Mucosa of descending colon (tissue), 3 donors: ENCODE results near the gene GDE1. TPM values are rescaled to one million over a fixed set of nuclear protein-coding genes. Genes with fewer than 3 reads are reported as not detected.
"Not testable (repeated sequence)": the region's sequence is repeated elsewhere in the genome, so short reads cannot be mapped to it uniquely, and the experiment has no call there.

ENCODE experiments used
- ATAC-seq: fragments of 200-7000 bp; cut with Tn5 transposase; one replicate; pipeline ENCODE4 v1.9.1; 2020; ENCODE audit warnings: mild to moderate bottlenecking, moderate library complexity
- DNase-seq, 3 donors: peaks; one replicate each; pipeline ENCODE4 v3.0.0-alpha.2; 2020
- H3K36me3 ChIP-seq: fragments of 200-600 bp; one replicate; pipeline ENCODE4 v1.8.0; 2021; ENCODE audit warnings: low read depth, mild to moderate bottlenecking
- H3K4me1 ChIP-seq: fragments of 200-600 bp; one replicate; pipeline ENCODE4 v1.8.0; 2021; ENCODE audit warnings: low read depth, mild to moderate bottlenecking
- H3K4me3 ChIP-seq: fragments of 200-600 bp; one replicate; pipeline ENCODE4 v1.8.0; 2021; ENCODE audit warnings: mild to moderate bottlenecking
- H3K9me3 ChIP-seq: fragments of 200-600 bp; one replicate; pipeline ENCODE4 v1.8.0; 2021; ENCODE audit warnings: mild to moderate bottlenecking
- intact Hi-C, 2 donors: fragments of 100-400 bp; cut with DNase I in 1 of 2; cut with micrococcal nuclease in 1 of 2; formaldehyde crosslinking; loops; one replicate each; pipeline versions ENCODE4 v1.11.0 to v1.11.1; 2022; cut with DNase I, micrococcal nuclease
- total RNA-seq, 3 donors: library from RNA; stranded (reverse); fragmentation: NEBNext Ultra II Directional in 2 of 3; extraction: Animal tissue kit (Norgen Biotek cat#: 25700) in 2 of 3; gene quantifications; one replicate each; pipeline versions ENCODE4 v1.2.1 to v1.2.4, GENCODE V29; 2021 to 2023
- TF ChIP-seq, protein P1 (sequence below): fragments of 200-600 bp; IDR thresholded peaks from one replicate; pipeline ENCODE4 v1.8.0; 2022; ENCODE audit warnings: antibody characterized with exemption, mild to moderate bottlenecking
- donor health status: DM: no; HTN: no; CAD: no; lungs with moderate emphysema.
- donor health status: DM: no; HTN: no; CAD: no.
- donor health status: DM: no; HTN: yes; CAD: no.

Gene GDE1
- total RNA-seq, 3 donors from 2014 or later, result 90.5 to 125 (median 106) TPM

DNA sequence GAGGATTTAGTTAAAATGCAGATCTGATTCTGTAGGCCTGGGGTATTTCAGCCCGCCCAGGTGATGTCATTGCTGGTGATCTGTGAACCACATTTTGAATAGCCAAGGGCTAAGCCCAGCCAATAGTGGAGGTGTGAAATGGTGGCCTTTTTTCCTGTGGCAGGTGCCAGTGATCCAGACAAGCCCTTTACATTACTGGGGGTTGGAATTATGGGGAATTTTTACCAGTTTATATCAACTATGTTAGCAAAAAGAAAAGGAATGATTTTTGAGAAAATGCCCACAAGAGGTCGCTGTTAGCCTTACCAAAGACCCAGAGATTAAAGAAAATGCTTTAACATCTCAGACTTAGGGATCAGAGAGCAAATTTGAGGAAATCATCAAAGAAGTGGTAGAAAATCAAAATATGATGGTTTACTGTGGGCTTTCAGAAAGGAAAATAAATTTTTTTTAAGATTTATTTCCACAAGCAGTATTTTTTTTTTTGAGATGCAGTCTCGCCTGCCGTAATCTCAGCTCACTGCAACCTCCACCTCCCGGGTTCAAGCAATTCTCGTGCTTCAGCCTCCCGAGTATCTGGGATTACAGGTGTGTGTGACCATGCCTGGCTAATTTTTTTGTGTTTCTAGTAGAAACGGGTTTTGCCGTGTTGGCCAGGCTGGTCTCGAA, 37.5 kb upstream of the GDE1 start:
- Histone ChIP-seq H3K4me1 (peaks cover 11% of the 10 kb centered on the region), H3K9me3 (no peaks in the 10 kb centered on the region), H3K4me3 (no peak overlapping the region), H3K36me3 (no peaks in the 10 kb centered on the region)
- DNase-seq (peak in 1 of 3 donors; percentile 66), ATAC-seq (no peak)
- intact Hi-C loops, result loop anchor here (5.0 kb wide), 1 partner anchor 328 kb away; no protein-coding TSS in a partner anchor
- TF ChIP-seq, protein P1, sequence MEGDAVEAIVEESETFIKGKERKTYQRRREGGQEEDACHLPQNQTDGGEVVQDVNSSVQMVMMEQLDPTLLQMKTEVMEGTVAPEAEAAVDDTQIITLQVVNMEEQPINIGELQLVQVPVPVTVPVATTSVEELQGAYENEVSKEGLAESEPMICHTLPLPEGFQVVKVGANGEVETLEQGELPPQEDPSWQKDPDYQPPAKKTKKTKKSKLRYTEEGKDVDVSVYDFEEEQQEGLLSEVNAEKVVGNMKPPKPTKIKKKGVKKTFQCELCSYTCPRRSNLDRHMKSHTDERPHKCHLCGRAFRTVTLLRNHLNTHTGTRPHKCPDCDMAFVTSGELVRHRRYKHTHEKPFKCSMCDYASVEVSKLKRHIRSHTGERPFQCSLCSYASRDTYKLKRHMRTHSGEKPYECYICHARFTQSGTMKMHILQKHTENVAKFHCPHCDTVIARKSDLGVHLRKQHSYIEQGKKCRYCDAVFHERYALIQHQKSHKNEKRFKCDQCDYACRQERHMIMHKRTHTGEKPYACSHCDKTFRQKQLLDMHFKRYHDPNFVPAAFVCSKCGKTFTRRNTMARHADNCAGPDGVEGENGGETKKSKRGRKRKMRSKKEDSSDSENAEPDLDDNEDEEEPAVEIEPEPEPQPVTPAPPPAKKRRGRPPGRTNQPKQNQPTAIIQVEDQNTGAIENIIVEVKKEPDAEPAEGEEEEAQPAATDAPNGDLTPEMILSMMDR, result peak; percentile 15

DNA sequence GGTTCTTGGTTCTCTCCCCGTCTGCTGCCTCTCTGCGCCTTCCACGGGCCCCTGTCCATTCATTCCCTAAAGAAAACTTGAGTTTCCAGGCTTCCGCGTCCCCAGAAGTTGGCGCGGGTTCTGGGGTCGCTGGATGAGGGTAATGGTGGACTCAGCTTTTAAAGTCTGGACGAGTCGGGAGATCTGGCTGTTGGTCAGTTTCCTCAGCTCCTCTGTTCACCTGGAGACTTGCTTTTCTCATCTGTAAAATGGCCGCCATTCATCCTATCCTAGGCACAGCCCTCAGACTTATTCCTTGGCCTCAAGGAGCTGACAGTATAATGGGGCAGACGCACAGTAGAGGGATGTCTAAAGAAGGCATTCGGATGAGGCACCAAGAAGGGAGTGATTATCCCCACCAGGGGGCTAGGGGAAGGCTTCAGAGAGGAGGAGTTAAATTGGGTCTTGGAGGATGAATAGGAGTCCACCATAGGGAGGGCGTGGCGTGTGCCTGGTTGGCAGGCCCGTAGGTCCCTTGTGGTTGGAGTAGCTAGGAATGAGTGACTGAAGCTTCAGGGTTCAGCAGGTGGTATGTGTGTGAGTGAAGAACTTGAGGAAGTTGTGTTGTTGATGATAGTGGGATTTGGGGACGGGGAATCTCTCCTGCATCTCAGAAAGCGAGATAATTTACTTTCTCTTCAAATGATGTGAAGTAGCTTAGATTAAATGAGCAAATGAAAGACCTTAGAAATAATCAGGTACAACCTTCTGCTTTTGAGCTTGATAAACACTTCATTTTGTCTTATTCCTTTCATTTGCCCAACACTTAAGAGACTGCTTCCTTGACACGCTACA, 34.3 kb upstream of the GDE1 start:
- peak overlapping the region; percentile 65 for H3K4me3 ChIP-seq
- H3K36me3 ChIP-seq, result no peaks in the 10 kb centered on the region
- peaks cover 11% of the 10 kb centered on the region for H3K4me1 ChIP-seq
- H3K9me3 ChIP-seq, result no peaks in the 10 kb centered on the region
- no peak for DNase-seq
- intact Hi-C loops, result loop anchor here (5.0 kb wide), 1 partner anchor 331 kb away; no protein-coding TSS in a partner anchor
- no peak for ATAC-seq
- TF ChIP-seq, protein P1, result no peak

DNA sequence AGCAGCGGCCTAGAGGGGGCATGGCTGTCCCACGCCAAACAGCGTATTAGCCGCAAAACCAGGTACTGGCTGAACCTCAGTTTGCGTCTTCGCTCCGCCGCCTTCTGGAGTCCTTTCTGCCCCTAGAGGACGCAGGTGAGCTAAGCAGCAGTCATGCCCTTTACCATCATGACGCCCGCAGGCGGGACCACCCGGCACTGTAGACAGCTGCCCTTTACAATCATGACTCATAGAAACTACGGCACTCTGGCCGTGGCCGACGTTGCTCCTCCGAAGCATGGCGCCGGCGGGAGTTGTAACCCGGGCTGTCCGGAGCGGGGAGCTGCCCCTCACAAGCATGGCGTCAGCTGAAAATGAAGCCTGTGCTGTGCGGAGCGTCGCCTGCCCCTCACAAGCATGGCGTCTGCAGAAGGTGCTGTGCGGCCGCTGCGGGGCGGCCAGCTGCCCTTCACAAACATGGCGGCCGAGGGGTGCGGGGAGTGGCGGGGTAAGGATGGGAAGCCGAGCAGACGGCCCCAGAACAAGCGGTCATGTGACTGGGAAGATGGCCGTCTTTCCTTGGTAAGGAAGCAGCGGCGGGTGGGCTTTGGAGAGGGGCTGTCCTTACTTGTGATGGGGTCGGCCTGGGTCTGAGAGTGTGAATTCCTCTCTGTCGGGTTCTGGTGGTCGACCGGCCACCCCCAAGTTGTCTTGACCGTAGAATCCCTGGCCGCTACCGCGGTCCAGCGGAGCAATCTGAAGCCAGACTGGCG, 33.5 kb upstream of the GDE1 start, which contains the start of gene VPS35L:
VPS35L (plus strand) TSS at position 518 of the 752 bp plus-strand sequence; CDS start at position 545, 27 bp downstream.
- peak; percentile 99 for ATAC-seq
- Histone ChIP-seq H3K9me3 (no peaks in the 10 kb centered on the region), H3K4me3 (peak within 1 kb of the TSS; percentile 65), H3K4me1 (peaks cover 11% of the 10 kb centered on the region), H3K36me3 (no peaks in the 10 kb centered on the region)
- TF ChIP-seq, protein P1, result peak; percentile 76
- intact Hi-C loops, result loop anchor here (5.0 kb wide), 1 partner anchor 332 kb away; no protein-coding TSS in a partner anchor
- DNase-seq, result peak; percentile 98 to 99 (median 99)

DNA sequence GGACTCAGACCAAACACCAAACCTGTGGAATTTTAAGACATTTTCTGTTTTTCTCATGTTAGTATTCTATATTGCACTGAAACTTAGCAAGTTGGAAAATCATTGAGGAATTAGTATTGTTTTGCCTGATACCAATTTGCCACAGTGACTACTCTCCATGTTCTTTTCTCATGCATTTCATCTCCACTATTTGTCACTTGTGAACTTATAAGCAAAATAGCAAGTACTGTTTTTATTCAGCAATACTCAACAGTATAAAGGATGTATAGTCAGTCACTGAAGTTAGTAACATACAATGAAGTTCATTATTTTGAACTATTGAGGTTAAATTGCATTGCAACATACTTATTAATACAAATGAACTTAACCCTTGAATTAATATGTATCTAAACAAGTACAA, 27.8 kb upstream of the GDE1 start:
- Histone ChIP-seq H3K36me3 (no peaks in the 10 kb centered on the region), H3K4me1 (peaks cover 2% of the 10 kb centered on the region), H3K4me3 (no peak overlapping the region), H3K9me3 (no peaks in the 10 kb centered on the region)
- DNase-seq, result no peak
- no peak for ATAC-seq
- TF ChIP-seq, protein P1, result no peak
- intact Hi-C loops, result no loop called here

DNA sequence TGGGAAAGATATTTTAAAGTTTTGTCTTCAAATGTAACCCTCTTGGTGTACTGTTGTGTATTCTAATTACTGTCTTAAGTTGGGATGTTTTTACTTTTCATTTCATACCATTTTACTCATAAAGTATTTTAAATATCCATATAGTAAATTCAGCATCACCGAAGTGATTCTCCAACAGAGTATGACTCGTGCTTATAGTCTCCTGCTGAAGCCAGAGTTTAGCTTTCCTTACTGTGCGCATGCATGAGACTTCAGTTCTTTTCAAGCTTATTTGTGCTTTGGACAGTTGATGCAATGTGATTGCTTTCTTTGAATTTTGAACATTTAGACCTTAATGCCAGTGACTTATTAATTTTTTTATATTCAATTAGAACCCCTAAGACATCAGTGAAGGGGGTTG, 26.2 kb upstream of the GDE1 start:
- Histone ChIP-seq H3K4me1 (no peaks in the 10 kb centered on the region), H3K4me3 (no peak overlapping the region), H3K36me3 (no peaks in the 10 kb centered on the region), H3K9me3 (no peaks in the 10 kb centered on the region)
- DNase-seq, result no peak
- ATAC-seq, result no peak
- intact Hi-C loops, result no loop called here
- TF ChIP-seq, protein P1, result no peak

DNA sequence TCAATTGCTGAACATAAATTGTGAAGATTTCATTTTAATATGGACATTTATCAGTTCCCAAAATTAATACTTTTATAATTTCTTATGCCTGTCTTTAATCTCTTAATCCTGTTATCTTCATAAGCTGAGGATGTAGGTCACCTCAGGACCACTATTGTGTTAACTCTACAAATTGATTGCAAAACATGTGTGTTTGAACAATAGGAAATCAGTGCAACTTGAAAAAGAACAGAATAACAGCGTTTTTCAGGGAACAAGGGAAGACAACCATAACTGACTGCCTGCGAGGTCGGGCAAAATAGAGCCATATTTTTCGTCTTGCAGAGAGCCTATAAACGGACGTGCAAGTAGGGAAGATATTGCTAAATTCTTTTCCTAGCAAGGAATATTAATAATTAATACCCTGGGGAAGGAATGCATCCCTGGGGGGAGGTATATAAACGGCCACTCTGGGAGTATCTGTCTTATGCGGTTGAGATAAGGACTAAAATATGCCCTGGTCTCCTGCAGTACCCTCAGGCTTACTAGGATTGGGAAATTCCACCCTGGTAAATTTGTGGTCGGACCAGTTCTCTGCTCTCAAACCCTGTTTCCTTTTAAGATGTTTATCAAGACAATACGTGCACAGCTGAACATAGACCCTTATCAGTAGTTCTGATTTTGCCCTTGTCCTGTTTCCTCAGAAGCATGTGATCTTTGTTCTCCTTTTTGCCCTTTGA, 21.5 kb upstream of the GDE1 start:
- H3K4me3 ChIP-seq, DNase-seq, ATAC-seq, H3K4me1 ChIP-seq, intact Hi-C loops, H3K36me3 ChIP-seq, H3K9me3 ChIP-seq: not testable (repeated sequence)
